HG03457 (cell line): ENCODE results near the gene ELOB.

Experiments
- ATAC-seq: cut with Tn5 transposase; IDR thresholded peaks from one replicate; pipeline ENCODE4 v1.9.1; 2021; ENCODE audit warnings: moderate number of reproducible peaks; ENCODE audit not compliant: unreplicated experiment

The ELOB gene

DNA sequence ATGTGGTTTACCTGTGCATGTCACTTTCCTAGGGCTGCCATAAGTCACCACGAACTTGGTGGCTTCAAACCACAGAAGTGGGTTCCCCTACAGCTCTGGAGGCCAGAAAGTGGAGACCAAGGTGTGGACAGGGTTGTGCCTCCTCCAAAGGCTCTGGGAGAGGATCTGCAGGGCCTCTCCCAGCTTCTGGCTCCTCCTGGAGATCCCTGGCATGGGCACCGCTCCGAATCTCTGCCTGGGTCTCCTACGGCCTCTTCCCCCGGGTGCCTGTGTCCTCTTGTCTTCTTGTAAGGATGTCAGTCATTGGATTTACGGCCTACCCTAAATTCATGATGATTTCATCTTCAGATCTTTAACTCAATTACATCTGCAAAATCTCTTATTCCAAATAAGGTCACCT is 27.1 kb downstream of the ELOB start:
- ATAC-seq = no peak

DNA sequence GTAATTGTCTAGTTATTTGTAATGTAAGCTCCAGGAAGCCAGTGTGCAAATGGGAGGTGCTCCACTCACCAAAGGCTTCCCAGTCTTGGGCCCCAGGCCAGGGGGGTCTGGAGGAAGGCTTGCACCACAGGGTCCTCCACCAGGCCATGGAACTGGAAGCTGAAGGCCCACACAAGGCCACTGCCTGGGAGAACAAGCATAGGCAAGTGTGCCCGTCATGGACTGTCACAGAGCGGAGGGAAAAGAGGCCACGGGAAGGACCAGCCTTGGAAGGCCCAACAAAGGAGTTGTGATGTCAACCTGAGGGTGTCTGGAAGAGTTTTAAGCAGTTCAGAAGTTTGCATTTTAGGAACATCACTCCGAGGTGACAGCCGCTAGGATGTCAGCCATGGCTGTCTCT is 27.6 kb downstream of the ELOB start:
- no peak for ATAC-seq

DNA sequence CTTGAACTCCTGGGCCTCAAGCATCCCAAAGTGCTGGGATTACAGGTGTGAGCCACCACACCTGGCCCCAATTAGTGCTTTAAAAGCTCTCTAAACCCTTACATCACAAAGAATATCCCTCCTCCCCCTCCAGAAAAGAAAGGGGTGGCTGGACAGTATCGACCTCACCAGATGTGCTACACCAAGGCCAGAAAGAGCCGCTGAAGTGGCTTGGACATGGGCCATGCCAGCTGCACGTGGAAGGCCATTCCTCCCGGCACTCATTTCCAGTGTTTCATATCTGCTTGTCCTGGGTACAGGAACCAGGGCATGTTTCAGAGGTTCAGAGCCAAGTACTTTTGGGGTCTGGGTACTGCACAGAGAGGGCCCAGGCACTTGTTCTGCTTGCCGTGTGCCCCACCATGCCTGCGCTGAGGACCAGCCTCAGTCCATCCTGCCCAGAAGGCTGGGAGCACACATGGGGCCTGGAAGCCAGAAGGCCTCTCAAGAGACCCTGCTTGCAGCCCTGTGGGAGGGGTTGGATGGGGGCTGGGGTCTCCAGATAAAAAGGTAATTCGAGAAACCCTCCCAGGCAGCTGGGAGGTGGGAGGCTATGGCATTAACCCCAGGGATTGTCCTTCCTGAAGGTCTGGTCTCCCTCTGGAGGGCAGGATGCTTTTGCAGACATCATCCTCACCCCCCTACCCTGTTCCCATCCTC is 28.2 kb downstream of the ELOB start:
- ATAC-seq = no peak

DNA sequence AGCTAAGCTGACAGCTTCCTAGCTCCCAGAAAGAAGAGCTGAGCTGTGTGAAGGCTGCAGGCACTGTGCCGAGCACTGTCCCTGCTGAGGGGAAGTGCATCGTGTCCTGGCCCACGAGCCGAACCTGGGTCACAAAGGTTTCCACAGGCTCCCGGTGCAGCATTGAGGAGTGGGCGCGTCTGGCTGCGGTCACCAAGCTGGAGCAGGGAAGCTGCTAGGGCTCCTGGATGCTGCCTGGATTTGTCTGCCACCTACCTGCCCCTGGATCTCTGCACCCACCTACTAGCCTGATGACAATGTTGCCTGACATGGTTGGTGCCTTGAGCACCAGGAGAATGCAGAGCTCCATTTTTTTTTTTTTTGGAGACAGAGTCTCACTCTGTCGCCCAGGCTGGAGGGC is 31.1 kb downstream of the ELOB start:
- no peak for ATAC-seq

DNA sequence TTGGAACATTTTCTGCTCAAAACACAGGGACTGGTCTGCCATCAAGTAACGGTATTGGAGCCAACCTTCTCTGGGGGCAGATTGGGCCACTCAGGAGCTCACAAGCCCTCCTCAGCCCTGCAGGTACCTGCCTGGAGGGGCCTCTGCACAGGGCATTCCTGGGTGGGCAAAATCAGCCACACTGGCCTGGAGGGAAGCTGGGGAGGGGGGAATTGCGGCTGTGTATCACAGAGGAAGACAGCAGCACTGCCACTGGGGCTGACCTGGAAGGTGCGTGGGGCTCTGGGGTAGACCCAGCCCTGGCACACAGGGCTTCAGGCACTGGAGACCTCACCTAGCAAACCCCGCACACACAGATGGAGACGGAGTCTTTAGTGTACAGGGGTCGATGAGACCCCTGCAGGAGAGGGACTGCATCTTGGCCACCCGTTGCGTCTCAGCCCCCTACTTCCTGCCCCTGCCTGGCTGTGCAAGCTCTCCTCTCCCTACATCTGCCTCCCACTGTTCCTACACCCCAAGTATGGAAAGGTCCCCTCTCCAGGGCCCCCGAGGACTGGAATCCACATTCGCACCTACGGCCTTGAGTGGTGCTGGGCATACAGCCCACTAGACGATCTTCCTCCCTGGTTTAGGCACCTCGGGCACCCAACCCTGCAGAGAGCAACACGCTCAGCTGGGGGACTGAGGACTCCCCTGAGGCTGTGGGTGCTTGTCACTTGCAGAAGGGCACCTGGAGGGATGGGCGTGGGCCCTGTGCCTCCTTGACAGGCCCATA is 31.8 kb downstream of the ELOB start:
- no peak for ATAC-seq

DNA sequence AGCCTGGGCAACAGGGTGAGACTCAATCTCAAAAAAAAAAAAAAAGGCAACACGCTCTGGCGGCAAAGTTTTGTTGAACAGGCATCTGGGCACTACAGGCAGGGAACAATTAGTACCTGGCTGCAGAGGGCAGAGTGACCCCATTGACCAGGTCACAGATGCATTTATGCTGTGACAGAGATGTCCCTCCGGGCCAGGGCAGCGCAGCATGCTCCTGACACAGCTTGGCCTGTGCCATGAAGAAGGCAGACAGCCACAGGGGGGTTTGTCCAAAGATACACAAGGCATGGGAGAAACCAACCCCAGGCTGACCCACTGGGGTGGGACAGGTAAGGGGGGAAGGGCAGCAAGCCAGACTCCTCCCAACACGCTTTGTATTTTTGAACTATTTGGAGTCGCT is 32.4 kb downstream of the ELOB start:
- ATAC-seq = no peak

DNA sequence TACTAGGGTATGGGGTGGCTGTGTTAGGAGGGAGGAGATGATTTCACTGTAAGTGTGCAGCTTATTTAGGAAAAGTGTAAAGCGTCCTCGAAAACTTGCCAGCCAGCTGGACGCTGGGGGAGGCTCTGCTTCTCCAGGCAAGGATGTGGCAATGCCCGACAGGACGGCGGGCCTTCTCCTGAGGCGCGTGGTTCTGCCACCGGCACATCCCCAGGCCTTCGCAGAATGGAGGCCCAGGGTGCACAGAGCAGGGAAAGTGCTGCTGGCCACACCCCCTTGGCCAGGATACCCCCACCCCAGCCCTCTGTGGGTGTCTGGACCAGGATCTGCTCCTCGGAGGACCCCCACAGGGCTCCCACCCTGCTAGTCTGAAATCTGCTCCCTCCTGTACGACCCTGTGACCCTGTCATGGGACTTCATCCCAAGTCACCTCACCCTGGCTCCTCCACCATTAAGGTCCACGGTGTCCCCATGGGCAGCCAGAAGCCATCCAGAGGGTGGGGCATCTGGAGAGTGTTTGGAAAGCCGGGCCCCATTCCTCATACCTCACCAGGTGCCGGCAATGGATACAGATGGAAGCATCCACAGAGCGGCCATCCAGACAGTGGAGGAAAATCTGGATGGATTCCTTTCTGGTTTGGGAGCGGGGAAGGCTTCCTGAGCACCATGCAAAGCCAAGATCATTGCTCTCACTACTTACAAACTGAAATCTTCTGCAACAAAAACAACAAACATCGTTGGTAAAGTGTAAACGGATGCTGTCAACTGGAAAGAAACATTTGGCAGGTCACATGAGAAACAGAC is 33.9 kb downstream of the ELOB start:
- ATAC-seq = no peak

DNA sequence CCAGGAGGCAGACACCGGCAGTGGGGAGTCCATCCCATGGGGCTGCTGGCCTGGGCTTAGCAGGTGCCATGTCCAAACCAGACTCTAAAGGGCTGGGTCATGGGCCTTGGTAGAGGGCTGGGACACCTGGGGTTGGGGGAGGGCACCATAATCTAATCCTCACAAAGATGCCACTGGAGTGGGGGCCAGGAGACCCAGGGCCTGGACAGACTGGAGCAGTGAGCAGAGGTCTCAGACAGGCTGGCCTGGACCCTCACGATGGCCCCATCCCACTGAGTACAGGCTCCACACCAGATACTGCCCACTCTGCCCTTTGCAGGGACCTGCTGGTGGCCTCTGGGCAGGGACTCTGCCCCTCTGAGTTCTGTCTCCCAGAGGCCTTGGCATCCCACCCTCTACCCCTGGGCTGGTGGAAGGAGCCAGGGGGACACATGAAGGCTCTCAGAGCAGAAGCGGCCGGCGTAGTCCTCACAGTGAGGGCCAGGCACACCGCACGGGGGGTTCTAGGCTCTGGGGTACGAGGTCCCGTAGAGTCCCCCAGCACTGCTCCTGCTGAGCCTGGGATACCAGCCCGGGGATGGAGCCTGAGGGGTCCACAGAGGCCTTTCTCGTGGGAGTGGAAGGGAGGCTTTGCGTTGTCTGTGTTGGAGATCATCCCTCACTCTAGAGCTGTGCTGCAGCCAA is 34.6 kb downstream of the ELOB start:
- ATAC-seq = no peak

DNA sequence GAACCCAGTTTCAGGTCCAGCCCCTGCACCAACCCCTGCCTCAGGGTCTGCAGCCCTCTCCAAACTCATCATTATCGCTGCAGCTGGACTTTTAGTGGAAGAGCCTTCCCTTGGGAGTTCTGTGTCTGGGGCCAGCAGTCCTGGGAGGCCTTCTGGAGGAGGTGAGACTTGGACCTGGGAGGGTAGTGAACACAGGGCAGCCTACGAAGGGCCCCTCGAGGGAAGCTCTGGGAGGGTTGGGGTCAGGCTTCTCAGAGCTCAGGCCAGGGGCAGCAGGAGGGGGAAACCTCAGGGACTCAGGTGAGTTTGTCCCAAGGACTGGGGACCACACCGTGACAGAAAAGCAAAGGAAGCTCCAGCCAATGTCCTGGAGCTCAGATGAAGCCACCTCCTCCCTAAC is 35.9 kb downstream of the ELOB start:
- ATAC-seq = no peak

DNA sequence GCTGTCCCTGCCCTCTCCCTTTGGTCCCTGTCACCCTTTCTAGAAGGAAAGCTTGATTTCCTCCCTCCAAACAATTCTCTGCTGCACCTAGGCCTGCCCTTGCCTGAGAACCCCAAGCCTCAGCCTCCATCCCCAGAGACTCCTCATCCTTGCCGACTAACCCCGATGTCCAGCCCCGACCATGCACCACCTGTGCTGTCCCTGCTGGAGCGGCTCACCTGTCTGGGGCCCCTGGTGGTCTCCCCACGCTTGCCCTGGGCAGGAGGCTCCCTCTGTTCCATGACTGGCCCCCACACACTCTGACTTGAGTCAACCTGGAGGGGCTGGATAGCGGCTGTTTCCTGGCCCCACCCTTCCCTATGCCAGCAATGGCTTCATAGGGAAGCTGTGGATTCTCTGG is 36.6 kb downstream of the ELOB start:
- ATAC-seq = no peak

DNA sequence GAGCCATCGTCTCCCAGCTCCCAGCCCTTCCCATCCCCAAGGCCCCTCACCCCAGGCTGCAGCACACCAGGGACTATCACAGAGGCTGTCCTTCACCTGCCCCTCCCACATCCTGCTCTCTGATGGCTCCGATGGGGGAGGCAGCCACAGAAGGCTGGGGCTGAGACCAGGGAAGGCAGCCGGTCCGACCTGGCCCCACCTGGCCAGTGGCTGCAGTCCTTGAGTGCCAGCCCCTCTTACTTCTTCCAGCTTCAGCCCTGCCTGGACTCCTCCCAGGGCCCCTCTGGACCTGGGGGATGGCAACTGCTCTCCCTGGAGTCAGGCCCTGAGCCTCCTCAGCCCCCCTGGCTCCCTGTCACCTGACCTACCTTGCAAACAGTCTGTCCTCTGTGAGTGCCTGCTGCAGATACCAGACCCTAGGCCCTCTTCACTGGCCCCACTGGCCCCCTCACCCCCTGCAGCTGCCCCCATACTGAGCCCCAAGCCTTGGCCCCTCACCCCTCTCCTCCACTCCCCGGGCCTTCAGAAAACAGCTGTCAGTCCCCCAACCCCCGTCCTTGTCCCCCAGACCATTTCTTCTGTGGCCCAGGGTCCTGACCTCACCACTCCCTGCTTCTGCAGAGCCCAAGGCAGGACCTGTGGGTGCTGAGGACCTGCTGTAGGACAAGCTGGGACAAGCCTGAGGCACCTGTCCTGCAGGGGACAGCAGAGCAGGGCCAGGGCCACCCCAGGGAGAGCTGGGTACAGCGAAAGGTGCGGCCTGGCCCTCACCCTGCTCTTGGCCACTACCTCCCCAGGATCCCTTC is 37.3 kb downstream of the ELOB start:
- no peak for ATAC-seq

DNA sequence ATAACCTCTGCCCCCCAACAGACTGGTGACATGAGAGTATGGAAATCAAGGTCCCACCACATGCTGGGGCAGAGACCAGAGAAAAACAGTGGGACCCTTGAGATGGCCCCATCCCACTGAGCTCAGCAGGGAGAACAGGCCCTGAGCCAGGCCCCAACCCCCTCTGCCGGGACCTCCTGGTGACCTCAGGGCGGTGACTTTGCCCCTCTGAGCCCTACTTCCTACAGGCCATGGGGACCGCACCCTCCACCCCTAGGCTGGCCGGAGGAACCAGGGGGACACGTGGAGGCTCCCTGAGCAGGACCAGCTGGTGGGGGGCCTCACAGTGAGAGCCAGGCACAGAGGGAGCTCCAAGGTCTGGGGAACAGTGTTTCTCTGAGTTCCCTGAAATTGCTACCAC is 38.5 kb downstream of the ELOB start:
- ATAC-seq = no peak

DNA sequence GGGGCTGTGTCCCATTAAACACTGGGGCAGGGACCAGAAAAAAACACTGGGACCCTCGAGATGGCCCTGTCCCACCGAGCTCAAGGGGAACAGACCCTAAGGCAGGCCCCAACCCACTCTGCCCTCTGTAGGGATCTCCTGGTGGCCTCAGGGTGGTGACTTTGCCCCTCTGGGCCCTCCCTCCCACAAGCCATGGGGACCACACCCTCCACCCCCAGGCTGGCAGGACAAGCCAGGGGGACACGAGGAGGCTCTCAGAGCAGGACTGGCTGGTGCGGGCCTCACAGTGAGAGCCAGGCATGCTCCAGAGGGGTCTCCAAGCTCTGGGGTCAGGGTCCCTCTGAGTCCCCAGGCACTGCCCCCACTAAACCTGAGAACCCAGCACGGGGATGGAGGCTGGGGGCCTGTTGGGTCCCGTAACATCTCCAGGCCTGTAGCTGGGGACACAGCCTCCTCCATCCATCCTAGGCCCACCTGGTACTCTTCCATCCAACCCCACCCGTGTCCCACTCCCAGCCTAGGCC is 39.1 kb downstream of the ELOB start:
- ATAC-seq = no peak

DNA sequence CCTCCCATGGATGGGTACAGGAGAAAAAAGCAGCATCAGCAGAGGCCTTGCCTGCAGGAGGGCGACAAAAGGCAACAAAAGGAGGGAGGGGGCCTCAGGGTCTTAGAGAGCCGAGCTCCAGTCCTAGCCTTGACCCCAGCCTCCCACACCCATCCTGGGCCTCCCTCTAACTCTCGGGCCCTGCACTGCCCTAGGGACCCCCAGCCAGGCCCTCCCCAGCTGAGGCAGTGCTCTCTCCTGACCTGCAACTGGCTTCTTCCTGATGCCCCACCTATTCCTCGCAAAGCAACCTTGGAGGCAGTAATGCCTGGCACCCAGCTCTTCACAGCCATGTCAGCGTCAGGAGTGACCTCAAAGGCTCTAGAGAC is 39.9 kb downstream of the ELOB start:
- ATAC-seq = no peak

DNA sequence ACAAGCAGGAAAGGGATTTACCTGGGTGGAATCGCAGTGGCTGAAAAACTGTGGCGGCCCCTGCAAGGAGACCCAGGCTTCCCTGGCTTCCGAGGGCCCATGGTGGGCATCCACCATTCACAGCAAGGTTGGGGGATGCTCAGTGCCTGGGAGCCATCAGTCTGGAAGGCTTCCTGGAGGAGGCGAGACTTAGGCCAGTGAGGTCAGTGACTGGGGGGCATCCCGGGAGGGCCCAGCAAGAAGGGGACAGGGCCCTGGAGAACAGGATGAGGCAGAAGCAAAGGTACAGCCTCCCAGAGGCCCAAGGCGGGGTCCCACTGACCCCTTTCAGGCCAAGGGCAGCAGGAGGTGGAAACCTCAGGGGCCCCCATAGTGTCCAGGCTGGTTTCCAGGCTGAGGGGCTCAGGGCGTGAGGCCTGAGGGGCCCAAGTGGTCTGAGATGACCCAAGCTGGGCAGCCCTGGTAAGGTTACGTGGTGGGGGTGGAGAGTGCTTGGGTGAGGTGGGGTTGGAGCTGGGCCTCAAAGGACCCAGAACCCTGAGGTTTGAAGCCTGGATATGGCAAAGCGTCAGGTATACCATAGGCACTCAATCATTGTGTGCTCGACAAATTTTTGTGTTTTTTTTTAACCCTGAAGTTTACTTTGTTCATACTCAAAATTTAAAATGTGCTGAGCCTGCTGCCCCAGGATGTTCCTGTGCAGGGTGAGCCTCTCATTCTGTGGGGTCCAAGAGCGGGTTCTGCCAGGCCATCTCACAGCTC is 40.4 kb downstream of the ELOB start:
- ATAC-seq = no peak

DNA sequence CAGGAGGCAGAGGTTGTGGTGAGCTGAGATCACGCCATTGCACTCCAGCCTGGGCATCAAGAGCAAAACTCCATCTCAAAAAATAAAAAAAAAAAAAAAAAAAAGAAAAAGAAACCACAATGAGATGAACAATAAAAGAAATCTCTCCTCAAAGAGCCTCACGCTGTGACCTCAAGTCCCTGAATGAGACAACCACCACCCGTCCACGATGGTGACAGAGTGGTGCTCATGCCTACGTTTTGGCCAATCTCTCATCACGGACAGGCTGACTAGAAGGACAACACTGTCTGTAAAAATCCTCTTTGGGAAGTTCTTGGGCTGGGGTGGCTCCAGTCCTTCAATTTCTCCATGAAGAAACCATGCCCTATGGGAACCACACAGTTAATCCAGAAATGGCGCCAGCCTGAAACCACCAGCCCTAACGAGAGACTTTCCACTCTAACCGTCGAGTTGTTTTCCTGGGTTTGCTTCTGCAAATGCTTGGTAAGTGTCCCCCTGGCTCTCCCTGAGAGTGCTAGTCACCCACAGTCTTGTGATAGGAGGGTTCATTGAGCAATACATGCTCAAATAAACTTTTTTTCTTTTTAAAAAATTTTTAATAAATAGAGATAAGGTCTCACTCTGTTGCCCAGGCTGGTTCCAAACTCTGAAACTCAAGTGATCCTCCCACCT is 42.1 kb downstream of the ELOB start:
- no peak for ATAC-seq

DNA sequence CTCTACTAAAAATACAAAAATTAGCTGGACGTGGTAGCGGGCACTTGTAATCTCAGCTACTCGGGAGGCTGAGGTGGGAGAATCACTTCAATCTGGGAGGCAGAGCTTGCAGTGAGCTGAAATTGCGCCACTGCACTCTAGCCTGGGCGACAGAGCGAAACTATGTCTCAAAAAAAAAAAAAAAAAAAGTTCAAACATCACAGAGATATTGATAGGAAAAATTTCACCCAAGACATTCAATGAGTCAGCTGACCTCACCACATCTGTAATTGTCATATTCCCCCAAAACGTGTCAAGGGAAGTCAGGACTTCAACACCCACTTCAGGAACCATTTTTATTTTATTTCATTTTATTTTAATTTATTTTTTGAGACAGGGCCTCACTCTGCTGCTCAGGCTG is 49.0 kb downstream of the ELOB start:
- no peak for ATAC-seq

DNA sequence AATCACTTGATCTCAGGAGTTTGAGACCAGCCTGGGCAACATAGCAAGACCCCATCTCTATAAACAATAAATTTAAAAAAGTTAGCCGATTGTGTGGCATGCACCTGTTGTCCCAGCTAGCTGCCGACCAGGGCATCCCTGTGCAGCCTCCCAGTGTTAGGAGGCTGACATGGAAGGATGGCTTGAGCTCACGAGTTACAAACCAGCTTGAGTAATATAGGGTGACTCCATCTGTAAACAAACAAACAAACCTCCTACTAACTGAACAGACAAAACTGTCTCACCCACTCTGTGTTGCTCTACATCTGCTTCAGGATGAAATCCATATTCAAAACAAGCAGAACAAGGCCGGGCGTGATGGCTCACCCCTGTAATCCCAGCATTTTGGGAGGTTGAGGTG is 50.2 kb downstream of the ELOB start:
- ATAC-seq = no peak

DNA sequence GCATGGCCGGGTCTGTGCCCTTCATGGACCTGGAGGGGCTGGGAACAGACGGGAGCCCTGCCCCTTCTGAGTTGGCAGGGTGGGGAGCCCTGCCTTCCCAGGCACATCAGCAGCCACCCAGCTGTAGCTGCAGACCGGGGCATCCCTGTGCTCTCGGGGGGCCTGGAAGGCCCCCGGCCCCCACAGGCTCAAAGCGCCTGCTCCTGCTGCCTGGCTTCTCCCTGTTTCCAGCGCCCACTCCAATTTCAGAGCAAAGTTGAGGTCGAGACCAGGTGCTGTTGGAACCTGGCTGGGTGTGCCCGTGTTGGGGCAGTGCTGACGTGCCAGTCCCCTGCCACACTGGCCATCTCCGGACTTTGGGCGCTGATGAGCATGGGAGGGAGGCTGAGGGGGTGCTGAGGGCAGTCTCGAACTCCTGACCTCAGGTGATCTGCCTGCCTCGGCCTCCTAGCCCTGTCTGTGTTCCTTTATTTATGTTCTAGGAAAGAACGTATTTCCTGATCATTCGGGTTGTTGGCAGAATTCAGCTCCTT is 52.2 kb downstream of the ELOB start:
- ATAC-seq = no peak
